ENCODE measurements around the gene PHACTR1.

PHACTR1 gene

GRCh38 chr6:12974551-12974950 lies 258.0 kb downstream of the PHACTR1 start:
- no peak overlapping the region for H4K8ac ChIP-seq (ENCODE audit: low read length)
- H2BK120ac ChIP-seq (ENCODE audit: low read depth, low read length), result no peak overlapping the region
- no peak for DNase-seq
- no peak overlapping the region for H3K18ac ChIP-seq (ENCODE audit: low read depth in 1 of 2, low read length in 2 of 2)
- H4K91ac ChIP-seq (ENCODE audit: low read length), result no peak overlapping the region
- H3K14ac ChIP-seq (ENCODE audit: low read length in 2 of 2), result no peak overlapping the region
- no peaks in the 10 kb centered on the region for H3K4me1 ChIP-seq (ENCODE audit: control insufficient read depth, insufficient read depth, low read depth, low read length)
- WGBS, result 100% methylated on average over 1 of the region's 2 CpGs
- no peak overlapping the region for H2BK12ac ChIP-seq (ENCODE audit: low read length in 2 of 2)
- no peak overlapping the region for H2AK5ac ChIP-seq (ENCODE audit: low read length, severe bottlenecking)
- no peak overlapping the region for H3K4me3 ChIP-seq (ENCODE audit: insufficient read depth in 1 of 2, low read depth in 1 of 2, low read length in 2 of 2)
- peaks cover 3% of the 10 kb centered on the region for H3K79me1 ChIP-seq (replicated peaks; ENCODE audit: low read length, poor library complexity, severe bottlenecking)
- H3K9ac ChIP-seq (ENCODE audit: low read length), result no peak overlapping the region
- H3K4me2 ChIP-seq (ENCODE audit: low read length, poor library complexity, severe bottlenecking), result no peak overlapping the region
- H2AFZ ChIP-seq (ENCODE audit: low read depth, low read length), result no peak overlapping the region
- no peak overlapping the region for H2BK15ac ChIP-seq (ENCODE audit: low read depth, poor library complexity, severe bottlenecking)
- no peak overlapping the region for H3K27ac ChIP-seq (ENCODE audit: low read length, poor library complexity, severe bottlenecking)
- H3K36me3 ChIP-seq (ENCODE audit: control insufficient read depth in 1 of 2, insufficient read depth in 2 of 2, low read depth in 1 of 2, low read length in 2 of 2), result no peaks in the 10 kb centered on the region
- no peaks in the 10 kb centered on the region for H3K27me3 ChIP-seq (ENCODE audit: control insufficient read depth in 1 of 2, insufficient read depth in 1 of 2, low read length in 2 of 2)
- no peaks in the 10 kb centered on the region for H3K9me3 ChIP-seq (ENCODE audit: control insufficient read depth, low read length)
- H3K23ac ChIP-seq (ENCODE audit: low read length in 2 of 2), result no peak overlapping the region
- H2BK5ac ChIP-seq (ENCODE audit: low read depth, low read length, poor library complexity, severe bottlenecking), result no peak overlapping the region
- no peak overlapping the region for H3K4ac ChIP-seq (ENCODE audit: low read depth in 1 of 2, low read length in 2 of 2)

DNA sequence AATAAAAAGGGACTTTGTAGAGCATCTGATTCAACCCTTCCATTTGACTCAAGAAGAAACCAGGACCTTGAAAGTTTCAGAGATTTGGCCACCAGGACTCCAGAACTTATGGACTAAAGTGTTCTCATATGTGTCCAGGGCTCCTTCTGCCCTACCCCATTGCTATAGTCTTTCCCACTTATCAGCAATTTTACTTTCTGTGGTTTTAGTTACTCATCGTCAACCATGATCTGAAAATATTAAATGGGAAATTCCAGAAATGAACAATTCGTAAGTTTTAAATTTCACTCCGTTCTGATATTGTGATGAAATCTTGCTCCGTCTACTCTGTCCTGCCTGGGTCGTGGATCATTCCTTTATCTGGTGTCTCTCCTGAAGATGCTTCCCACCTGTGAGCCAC lies 259.8 kb downstream of the PHACTR1 start:
- Histone ChIP-seq H3K14ac (ENCODE audit: low read length in 2 of 2) (no peak overlapping the region), H2AFZ (ENCODE audit: low read depth, low read length) (no peak overlapping the region), H2BK5ac (ENCODE audit: low read depth, low read length, poor library complexity, severe bottlenecking) (no peak overlapping the region), H3K18ac (ENCODE audit: low read depth in 1 of 2, low read length in 2 of 2) (no peak overlapping the region), H3K27ac (ENCODE audit: low read length, poor library complexity, severe bottlenecking) (no peak overlapping the region), H3K27me3 (ENCODE audit: control insufficient read depth in 1 of 2, insufficient read depth in 1 of 2, low read length in 2 of 2) (no peaks in the 10 kb centered on the region), H3K4ac (ENCODE audit: low read depth in 1 of 2, low read length in 2 of 2) (no peak overlapping the region), H2AK5ac (ENCODE audit: low read length, severe bottlenecking) (no peak overlapping the region), H4K91ac (ENCODE audit: low read length) (no peak overlapping the region), H3K4me1 (ENCODE audit: control insufficient read depth, insufficient read depth, low read depth, low read length) (no peaks in the 10 kb centered on the region), H3K79me1 (replicated peaks; ENCODE audit: low read length, poor library complexity, severe bottlenecking) (peaks cover 4% of the 10 kb centered on the region), H3K36me3 (ENCODE audit: control insufficient read depth in 1 of 2, insufficient read depth in 2 of 2, low read depth in 1 of 2, low read length in 2 of 2) (no peaks in the 10 kb centered on the region), H2BK15ac (ENCODE audit: low read depth, poor library complexity, severe bottlenecking) (no peak overlapping the region), H3K23ac (ENCODE audit: low read length in 2 of 2) (no peak overlapping the region), H3K4me2 (ENCODE audit: low read length, poor library complexity, severe bottlenecking) (no peak overlapping the region), H2BK120ac (ENCODE audit: low read depth, low read length) (no peak overlapping the region), H3K4me3 (ENCODE audit: insufficient read depth in 1 of 2, low read depth in 1 of 2, low read length in 2 of 2) (no peak overlapping the region), H4K8ac (ENCODE audit: low read length) (no peak overlapping the region), H3K9ac (ENCODE audit: low read length) (no peak overlapping the region), H2BK12ac (ENCODE audit: low read length in 2 of 2) (no peak overlapping the region), H3K9me3 (ENCODE audit: control insufficient read depth, low read length) (peaks cover 2% of the 10 kb centered on the region)
- no peak for DNase-seq
- WGBS, result 96% methylated on average over 5 of the region's 5 CpGs

- H3K4ac ChIP-seq (ENCODE audit: low read depth in 1 of 2, low read length in 2 of 2), result no peak overlapping the region
- H4K8ac ChIP-seq (ENCODE audit: low read length), result no peak overlapping the region
- H3K36me3 ChIP-seq (ENCODE audit: control insufficient read depth in 1 of 2, insufficient read depth in 2 of 2, low read depth in 1 of 2, low read length in 2 of 2), result no peaks in the 10 kb centered on the region
- H2BK12ac ChIP-seq (ENCODE audit: low read length in 2 of 2), result no peak overlapping the region
- no peak overlapping the region for H3K9ac ChIP-seq (ENCODE audit: low read length)
- WGBS, result 92% methylated on average over 3 of the region's 3 CpGs
- H3K4me3 ChIP-seq (ENCODE audit: insufficient read depth in 1 of 2, low read depth in 1 of 2, low read length in 2 of 2), result no peak overlapping the region
- no peak overlapping the region for H4K91ac ChIP-seq (ENCODE audit: low read length)
- no peak overlapping the region for H2AFZ ChIP-seq (ENCODE audit: low read depth, low read length)
- H3K4me2 ChIP-seq (ENCODE audit: low read length, poor library complexity, severe bottlenecking), result no peak overlapping the region
- no peak overlapping the region for H3K18ac ChIP-seq (ENCODE audit: low read depth in 1 of 2, low read length in 2 of 2)
- no peaks in the 10 kb centered on the region for H3K4me1 ChIP-seq (ENCODE audit: control insufficient read depth, insufficient read depth, low read depth, low read length)
- no peak overlapping the region for H2AK5ac ChIP-seq (ENCODE audit: low read length, severe bottlenecking)
- H3K9me3 ChIP-seq (ENCODE audit: control insufficient read depth, low read length), result peaks cover 9% of the 10 kb centered on the region
- H3K27me3 ChIP-seq (ENCODE audit: control insufficient read depth in 1 of 2, insufficient read depth in 1 of 2, low read length in 2 of 2), result no peaks in the 10 kb centered on the region
- H3K14ac ChIP-seq (ENCODE audit: low read length in 2 of 2), result no peak overlapping the region
- H2BK120ac ChIP-seq (ENCODE audit: low read depth, low read length), result no peak overlapping the region
- no peak overlapping the region for H2BK5ac ChIP-seq (ENCODE audit: low read depth, low read length, poor library complexity, severe bottlenecking)
- H3K23ac ChIP-seq (ENCODE audit: low read length in 2 of 2), result no peak overlapping the region
- H3K27ac ChIP-seq (ENCODE audit: low read length, poor library complexity, severe bottlenecking), result no peak overlapping the region
- peaks cover 4% of the 10 kb centered on the region for H3K79me1 ChIP-seq (replicated peaks; ENCODE audit: low read length, poor library complexity, severe bottlenecking)
- DNase-seq, result no peak
- H2BK15ac ChIP-seq (ENCODE audit: low read depth, poor library complexity, severe bottlenecking), result no peak overlapping the region
These were observed 260.6 kb downstream of the PHACTR1 start for GRCh38 chr6:12977206-12977605.

- no peak overlapping the region for H3K18ac ChIP-seq (ENCODE audit: low read depth in 1 of 2, low read length in 2 of 2)
- no peak overlapping the region for H3K23ac ChIP-seq (ENCODE audit: low read length in 2 of 2)
- H3K27me3 ChIP-seq (ENCODE audit: control insufficient read depth in 1 of 2, insufficient read depth in 1 of 2, low read length in 2 of 2), result no peaks in the 10 kb centered on the region
- no peak overlapping the region for H3K4me2 ChIP-seq (ENCODE audit: low read length, poor library complexity, severe bottlenecking)
- peaks cover 4% of the 10 kb centered on the region for H3K79me1 ChIP-seq (replicated peaks; ENCODE audit: low read length, poor library complexity, severe bottlenecking)
- H2AK5ac ChIP-seq (ENCODE audit: low read length, severe bottlenecking), result no peak overlapping the region
- H3K4me1 ChIP-seq (ENCODE audit: control insufficient read depth, insufficient read depth, low read depth, low read length), result no peaks in the 10 kb centered on the region
- H3K36me3 ChIP-seq (ENCODE audit: control insufficient read depth in 1 of 2, insufficient read depth in 2 of 2, low read depth in 1 of 2, low read length in 2 of 2), result no peaks in the 10 kb centered on the region
- H2BK5ac ChIP-seq (ENCODE audit: low read depth, low read length, poor library complexity, severe bottlenecking), result no peak overlapping the region
- DNase-seq, result no peak
- H3K9ac ChIP-seq (ENCODE audit: low read length), result no peak overlapping the region
- no peak overlapping the region for H3K4me3 ChIP-seq (ENCODE audit: insufficient read depth in 1 of 2, low read depth in 1 of 2, low read length in 2 of 2)
- H4K8ac ChIP-seq (ENCODE audit: low read length), result no peak overlapping the region
- H3K4ac ChIP-seq (ENCODE audit: low read depth in 1 of 2, low read length in 2 of 2), result no peak overlapping the region
- H3K9me3 ChIP-seq (ENCODE audit: control insufficient read depth, low read length), result peaks cover 10% of the 10 kb centered on the region
- H4K91ac ChIP-seq (ENCODE audit: low read length), result no peak overlapping the region
- no peak overlapping the region for H3K27ac ChIP-seq (ENCODE audit: low read length, poor library complexity, severe bottlenecking)
- 96% methylated on average over 3 of the region's 4 CpGs for WGBS
- no peak overlapping the region for H3K14ac ChIP-seq (ENCODE audit: low read length in 2 of 2)
- H2BK15ac ChIP-seq (ENCODE audit: low read depth, poor library complexity, severe bottlenecking), result no peak overlapping the region
- H2BK120ac ChIP-seq (ENCODE audit: low read depth, low read length), result no peak overlapping the region
- no peak overlapping the region for H2AFZ ChIP-seq (ENCODE audit: low read depth, low read length)
- no peak overlapping the region for H2BK12ac ChIP-seq (ENCODE audit: low read length in 2 of 2)
These were observed 261.2 kb downstream of the PHACTR1 start for GRCh38 chr6:12977806-12978205.

All from mesenchymal stem cell (in vitro differentiated cells and primary cell).